Astrocyte (in vitro differentiated cells and primary cell): ENCODE measurements around the gene DCLK2. TPM values are rescaled to one million over a fixed set of nuclear protein-coding genes. Genes with fewer than 3 reads are reported as not detected.

ENCODE experiments used
- DNase-seq: peaks from one replicate; pipeline ENCODE4 v3.0.0-alpha.2; 2010; ENCODE audit warnings: low read depth
- FAIRE-seq: peaks from 2 replicates; lab custom pipeline; 2011; peaks lifted over from hg19 to GRCh38; lab: Jason Lieb, UNC
- H2AFZ ChIP-seq: 2 replicates; pipeline ENCODE4 v1.6.0; 2012; ENCODE audit warnings: low read depth, low read length, inconsistent platforms
- H3K27ac ChIP-seq: 2 replicates; pipeline ENCODE4 v1.5.1; 2011; ENCODE audit warnings: low read depth, low read length, inconsistent platforms
- H3K27me3 ChIP-seq: 2 replicates; pipeline ENCODE4 v1.6.0; 2011; ENCODE audit warnings: low read length, inconsistent platforms; ENCODE audit not compliant: insufficient read depth
- H3K36me3 ChIP-seq: 2 replicates; pipeline ENCODE4 v1.5.1; 2011; ENCODE audit warnings: low read length, inconsistent platforms; ENCODE audit not compliant: insufficient read depth
- H3K4me1 ChIP-seq: 2 replicates; pipeline ENCODE4 v1.5.1; 2011; ENCODE audit warnings: low read length, inconsistent platforms; ENCODE audit not compliant: insufficient read depth
- H3K4me2 ChIP-seq: 2 replicates; pipeline ENCODE4 v1.6.0; 2012; ENCODE audit warnings: low read length, inconsistent platforms
- H3K4me3 ChIP-seq: 2 replicates; pipeline ENCODE4 v1.5.1; 2011; ENCODE audit warnings: low read depth, mild to moderate bottlenecking, low read length, inconsistent platforms; ENCODE audit not compliant: insufficient read depth
- H3K79me2 ChIP-seq: 2 replicates; pipeline ENCODE4 v1.6.0; 2012; ENCODE audit warnings: mild to moderate bottlenecking, low read length, inconsistent platforms; ENCODE audit not compliant: insufficient read depth
- H3K9ac ChIP-seq: 2 replicates; pipeline ENCODE4 v1.6.0; 2012; ENCODE audit warnings: mild to moderate bottlenecking, low read length, inconsistent platforms
- H3K9me3 ChIP-seq: 2 replicates; pipeline ENCODE4 v1.5.1; 2012; ENCODE audit warnings: low read depth, mild to moderate bottlenecking, low read length, inconsistent platforms; ENCODE audit not compliant: insufficient read depth
- H4K20me1 ChIP-seq: 2 replicates; pipeline ENCODE4 v1.6.0; 2012; ENCODE audit warnings: low read length, inconsistent platforms; ENCODE audit not compliant: insufficient read depth
- H3K27ac Mint-ChIP-seq: one replicate; pipeline ENCODE4 v1.8.0; 2021; ENCODE audit warnings: mild to moderate bottlenecking, mixed read lengths; ENCODE audit not compliant: unreplicated experiment
- H3K27me3 Mint-ChIP-seq: one replicate; pipeline ENCODE4 v1.8.0; 2021; ENCODE audit warnings: low read depth, mixed read lengths; ENCODE audit not compliant: unreplicated experiment
- H3K36me3 Mint-ChIP-seq: one replicate; pipeline ENCODE4 v1.8.0; 2021; ENCODE audit warnings: low read depth, mixed read lengths; ENCODE audit not compliant: unreplicated experiment
- H3K4me1 Mint-ChIP-seq: one replicate; pipeline ENCODE4 v1.8.0; 2021; ENCODE audit warnings: low read depth, mixed read lengths; ENCODE audit not compliant: unreplicated experiment
- H3K4me3 Mint-ChIP-seq: one replicate; pipeline ENCODE4 v1.8.0; 2021; ENCODE audit warnings: mild to moderate bottlenecking, moderate library complexity, mixed read lengths; ENCODE audit not compliant: unreplicated experiment
- H3K9me3 Mint-ChIP-seq: one replicate; pipeline ENCODE4 v1.8.0; 2021; ENCODE audit warnings: mild to moderate bottlenecking, mixed read lengths; ENCODE audit not compliant: unreplicated experiment
- EZH2 ChIP-seq: IDR thresholded peaks from 2 replicates; pipeline ENCODE4 v1.6.1; 2012; ENCODE audit warnings: mild to moderate bottlenecking, low read length, inconsistent platforms; ENCODE audit not compliant: insufficient read depth
- total RNA-seq: library from RNA; stranded (reverse); gene quantifications from 2 replicates; pipeline ENCODE4 v1.2.1, GENCODE V29; 2021
- TF ChIP-seq, protein P1 (sequence below): IDR thresholded peaks from 2 replicates; pipeline ENCODE4 v1.5.1; 2011; ENCODE audit warnings: low read depth, mild to moderate bottlenecking, inconsistent platforms, low read length, moderate library complexity; ENCODE audit not compliant: insufficient read depth

Gene DCLK2
- total RNA-seq, 1 donor from 2014 or later: 6.2 TPM

DNA sequence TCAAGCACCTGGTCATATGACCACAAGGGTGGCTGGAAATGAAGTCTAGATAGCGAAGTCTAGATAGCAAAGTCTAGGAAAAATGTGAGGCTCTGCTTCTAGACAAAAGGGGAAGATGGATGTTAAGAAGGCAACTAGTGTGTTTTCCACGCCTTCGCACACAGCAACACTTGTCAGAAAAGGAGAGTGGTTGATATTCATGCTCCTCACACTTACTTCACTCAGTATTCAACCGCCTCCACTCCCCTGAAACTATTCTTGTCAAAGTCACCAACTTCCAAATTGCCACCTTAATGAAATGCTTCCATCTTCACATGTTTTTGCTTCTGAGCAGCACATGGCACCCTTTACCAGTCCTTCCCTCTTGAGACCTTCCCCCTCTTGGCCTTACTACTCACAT lies 27.7 kb upstream of the DCLK2 start:
- peaks cover 1% of the 10 kb centered on the region for H3K36me3 Mint-ChIP-seq
- H3K4me3 Mint-ChIP-seq: no peak overlapping the region
- H3K27ac ChIP-seq: no peak overlapping the region

GRCh38 chr4:150051111-150051510 lies 27.1 kb upstream of the DCLK2 start:
- no peak for FAIRE-seq
- Mint-ChIP-seq H3K4me3 (no peak overlapping the region), H3K9me3 (peaks cover 4% of the 10 kb centered on the region), H3K27ac (no peak overlapping the region), H3K4me1 (no peaks in the 10 kb centered on the region), H3K27me3 (no peaks in the 10 kb centered on the region), H3K36me3 (peaks cover 1% of the 10 kb centered on the region)
- Histone ChIP-seq H3K4me3 (no peak overlapping the region), H3K4me2 (no peak overlapping the region), H3K27me3 (no peaks in the 10 kb centered on the region), H3K36me3 (no peaks in the 10 kb centered on the region), H3K9me3 (no peaks in the 10 kb centered on the region), H2AFZ (no peak overlapping the region), H3K9ac (no peak overlapping the region), H3K4me1 (no peaks in the 10 kb centered on the region), H4K20me1 (no peaks in the 10 kb centered on the region), H3K27ac (no peak overlapping the region), H3K79me2 (no peaks in the 10 kb centered on the region)
- no peak for DNase-seq
- TF ChIP-seq, protein P1, sequence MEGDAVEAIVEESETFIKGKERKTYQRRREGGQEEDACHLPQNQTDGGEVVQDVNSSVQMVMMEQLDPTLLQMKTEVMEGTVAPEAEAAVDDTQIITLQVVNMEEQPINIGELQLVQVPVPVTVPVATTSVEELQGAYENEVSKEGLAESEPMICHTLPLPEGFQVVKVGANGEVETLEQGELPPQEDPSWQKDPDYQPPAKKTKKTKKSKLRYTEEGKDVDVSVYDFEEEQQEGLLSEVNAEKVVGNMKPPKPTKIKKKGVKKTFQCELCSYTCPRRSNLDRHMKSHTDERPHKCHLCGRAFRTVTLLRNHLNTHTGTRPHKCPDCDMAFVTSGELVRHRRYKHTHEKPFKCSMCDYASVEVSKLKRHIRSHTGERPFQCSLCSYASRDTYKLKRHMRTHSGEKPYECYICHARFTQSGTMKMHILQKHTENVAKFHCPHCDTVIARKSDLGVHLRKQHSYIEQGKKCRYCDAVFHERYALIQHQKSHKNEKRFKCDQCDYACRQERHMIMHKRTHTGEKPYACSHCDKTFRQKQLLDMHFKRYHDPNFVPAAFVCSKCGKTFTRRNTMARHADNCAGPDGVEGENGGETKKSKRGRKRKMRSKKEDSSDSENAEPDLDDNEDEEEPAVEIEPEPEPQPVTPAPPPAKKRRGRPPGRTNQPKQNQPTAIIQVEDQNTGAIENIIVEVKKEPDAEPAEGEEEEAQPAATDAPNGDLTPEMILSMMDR: no peak
- no peak for TF ChIP-seq EZH2

More for the DNA sequence above, 27.7 kb upstream of the DCLK2 start:
- H3K79me2 ChIP-seq: no peaks in the 10 kb centered on the region
- H3K9ac ChIP-seq: no peak overlapping the region
- no peak overlapping the region for H3K4me3 ChIP-seq
- TF ChIP-seq EZH2: no peak
- TF ChIP-seq, protein P1: no peak
- no peak overlapping the region for H2AFZ ChIP-seq
- no peaks in the 10 kb centered on the region for H3K36me3 ChIP-seq
- Mint-ChIP-seq H3K9me3 (no peaks in the 10 kb centered on the region), H3K4me1 (no peaks in the 10 kb centered on the region), H3K27me3 (no peaks in the 10 kb centered on the region), H3K27ac (no peak overlapping the region)
- H3K9me3 ChIP-seq: no peaks in the 10 kb centered on the region
- H4K20me1 ChIP-seq: no peaks in the 10 kb centered on the region
- H3K4me2 ChIP-seq: no peak overlapping the region
- no peaks in the 10 kb centered on the region for H3K4me1 ChIP-seq
- no peak for DNase-seq
- no peaks in the 10 kb centered on the region for H3K27me3 ChIP-seq
- FAIRE-seq: no peak

- Histone ChIP-seq H3K4me1 (no peaks in the 10 kb centered on the region), H3K36me3 (no peaks in the 10 kb centered on the region), H3K9ac (no peak overlapping the region), H3K4me2 (no peak overlapping the region), H3K79me2 (no peaks in the 10 kb centered on the region), H3K27me3 (no peaks in the 10 kb centered on the region), H3K4me3 (no peak overlapping the region), H4K20me1 (no peaks in the 10 kb centered on the region), H3K27ac (no peak overlapping the region), H2AFZ (no peak overlapping the region), H3K9me3 (no peaks in the 10 kb centered on the region)
- Mint-ChIP-seq H3K9me3 (peaks cover 7% of the 10 kb centered on the region), H3K4me1 (no peaks in the 10 kb centered on the region), H3K36me3 (peaks cover 1% of the 10 kb centered on the region), H3K27ac (no peak overlapping the region), H3K27me3 (peaks cover 2% of the 10 kb centered on the region), H3K4me3 (no peak overlapping the region)
- no peak for DNase-seq
- no peak for TF ChIP-seq EZH2
- TF ChIP-seq, protein P1: no peak
- FAIRE-seq: no peak
Measured at GRCh38 chr4:150055467-150055866, 22.8 kb upstream of the DCLK2 start.
